ENCODE measurements around the gene THSD7B.

DNA sequence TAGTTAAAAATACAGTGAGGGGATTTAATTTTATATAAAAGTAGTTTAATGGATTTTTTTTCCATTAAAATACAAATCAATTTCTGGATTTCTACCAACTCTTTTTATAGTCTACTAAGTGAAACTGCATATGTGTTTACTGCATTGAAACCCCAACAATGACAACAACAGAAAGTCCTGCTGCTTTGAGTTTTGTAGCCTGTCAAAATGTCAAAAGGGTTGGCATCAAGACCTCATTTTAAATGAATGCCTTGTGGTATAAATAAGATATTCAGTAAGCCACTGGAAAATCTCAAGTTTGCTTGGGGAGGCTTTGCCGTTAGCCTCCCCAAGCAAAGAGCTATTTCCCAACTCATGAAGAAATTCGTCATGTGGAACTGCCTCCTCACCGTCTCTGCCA lies 758.6 kb downstream of the THSD7B start:
- TF ChIP-seq POLR2AphosphoS2 (IDR thresholded peaks at IDR 0.05; ENCODE audit: low read depth, low read length) (no peak), ZNF24 (IDR thresholded peaks at IDR 0.05) (no peak), ZNF384 (IDR thresholded peaks at IDR 0.05; ENCODE audit: borderline replicate concordance, low read depth, low read length) (no peak), TARDBP (IDR thresholded peaks at IDR 0.05; ENCODE audit: borderline replicate concordance) (no peak), LARP7 (IDR thresholded peaks at IDR 0.05) (no peak), ZBTB40 (IDR thresholded peaks at IDR 0.05; ENCODE audit: borderline replicate concordance) (no peak), WRNIP1 (IDR thresholded peaks at IDR 0.05; ENCODE audit: borderline replicate concordance, low read depth, low read length) (no peak), POLR2A (IDR thresholded peaks at IDR 0.05; ENCODE audit: low read depth, low read length) (no peak)
- TF ChIP-seq, protein P1, sequence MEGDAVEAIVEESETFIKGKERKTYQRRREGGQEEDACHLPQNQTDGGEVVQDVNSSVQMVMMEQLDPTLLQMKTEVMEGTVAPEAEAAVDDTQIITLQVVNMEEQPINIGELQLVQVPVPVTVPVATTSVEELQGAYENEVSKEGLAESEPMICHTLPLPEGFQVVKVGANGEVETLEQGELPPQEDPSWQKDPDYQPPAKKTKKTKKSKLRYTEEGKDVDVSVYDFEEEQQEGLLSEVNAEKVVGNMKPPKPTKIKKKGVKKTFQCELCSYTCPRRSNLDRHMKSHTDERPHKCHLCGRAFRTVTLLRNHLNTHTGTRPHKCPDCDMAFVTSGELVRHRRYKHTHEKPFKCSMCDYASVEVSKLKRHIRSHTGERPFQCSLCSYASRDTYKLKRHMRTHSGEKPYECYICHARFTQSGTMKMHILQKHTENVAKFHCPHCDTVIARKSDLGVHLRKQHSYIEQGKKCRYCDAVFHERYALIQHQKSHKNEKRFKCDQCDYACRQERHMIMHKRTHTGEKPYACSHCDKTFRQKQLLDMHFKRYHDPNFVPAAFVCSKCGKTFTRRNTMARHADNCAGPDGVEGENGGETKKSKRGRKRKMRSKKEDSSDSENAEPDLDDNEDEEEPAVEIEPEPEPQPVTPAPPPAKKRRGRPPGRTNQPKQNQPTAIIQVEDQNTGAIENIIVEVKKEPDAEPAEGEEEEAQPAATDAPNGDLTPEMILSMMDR (IDR thresholded peaks at IDR 0.05 in 2 of 3, conservative IDR thresholded peaks at IDR 0.05 in 1 of 3; ENCODE audit: control insufficient read depth in 2 of 3, extremely low read depth in 1 of 3, insufficient read depth in 1 of 3, low read depth in 3 of 3, low read length in 3 of 3), result no peak
- TF ChIP-seq, protein P2, sequence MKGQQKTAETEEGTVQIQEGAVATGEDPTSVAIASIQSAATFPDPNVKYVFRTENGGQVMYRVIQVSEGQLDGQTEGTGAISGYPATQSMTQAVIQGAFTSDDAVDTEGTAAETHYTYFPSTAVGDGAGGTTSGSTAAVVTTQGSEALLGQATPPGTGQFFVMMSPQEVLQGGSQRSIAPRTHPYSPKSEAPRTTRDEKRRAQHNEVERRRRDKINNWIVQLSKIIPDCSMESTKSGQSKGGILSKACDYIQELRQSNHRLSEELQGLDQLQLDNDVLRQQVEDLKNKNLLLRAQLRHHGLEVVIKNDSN (IDR thresholded peaks at IDR 0.05; ENCODE audit: borderline replicate concordance, extremely low read length, insufficient read depth, low read depth, low read length), result no peak
